SK-N-SH (cell line): ENCODE data around the gene GNAT2. TPM values are rescaled to one million over a fixed set of nuclear protein-coding genes. Genes with fewer than 3 reads are reported as not detected.

Experiments used
- CTCF ChIA-PET: fragments of 300-600, 350-600 bp; formaldehyde crosslinking; extraction: SDS; loops from one replicate; lab custom pipeline; 2021; lab: Yijun Ruan, JAX
- POLR2A ChIA-PET: fragments of 350-600 bp; sonication (Branson Sonifier 250); formaldehyde crosslinking; extraction: SDS; loops from one replicate; lab custom pipeline; 2020; ENCODE audit warnings: antibody characterized with exemption, inconsistent platforms; lab: Yijun Ruan, JAX
- DNase-seq: peaks from one replicate; pipeline ENCODE4 v3.0.0; 2012
- H2AFZ ChIP-seq: fragments of 200-600 bp; sonication (generic); 2 replicates; pipeline ENCODE4 v1.8.1; 2016; ENCODE audit warnings: antibody characterized with exemption, mild to moderate bottlenecking, low read depth
- H3F3A ChIP-seq: fragments of 200-600 bp; sonication (generic); replicated peaks from 2 replicates; pipeline ENCODE3; 2016; ENCODE audit warnings: antibody characterized with exemption, mild to moderate bottlenecking; ENCODE audit not compliant: insufficient read depth
- H3K27ac ChIP-seq, 2 experiments: fragments of 200-500 bp in 1 of 2; fragments of 200-600 bp in 1 of 2; sonication (Bioruptor generic) in 1 of 2; sonication (generic), shearing (Covaris generic) in 1 of 2; 2 replicates each; pipeline versions ENCODE4 v1.5.1 to v1.6.1; 2014 to 2016; ENCODE audit warnings: low read depth in 2 of 2, inconsistent platforms in 1 of 2, low read length in 1 of 2, mild to moderate bottlenecking in 1 of 2, mixed read lengths in 1 of 2
- H3K27me3 ChIP-seq: fragments of 200-600 bp; sonication (generic), shearing (Covaris generic); 2 replicates; pipeline ENCODE4 v1.6.1; 2016; ENCODE audit warnings: mixed run types; ENCODE audit not compliant: insufficient read depth
- H3K36me3 ChIP-seq, 2 experiments: fragments of 200-500 bp in 1 of 2; fragments of 200-600 bp in 1 of 2; sonication (Bioruptor generic) in 1 of 2; sonication (generic) in 1 of 2; replicated peaks in 1 of 2; 2 replicates each; pipeline versions ENCODE3 to v1.5.1; 2014 to 2016; ENCODE audit warnings: low read length in 1 of 2, mild to moderate bottlenecking in 1 of 2; ENCODE audit not compliant: insufficient read depth in 2 of 2, control insufficient read depth in 1 of 2
- H3K4me1 ChIP-seq, 2 experiments: fragments of 200-500 bp in 1 of 2; fragments of 200-600 bp in 1 of 2; sonication (Bioruptor generic) in 1 of 2; sonication (generic), shearing (Covaris generic) in 1 of 2; 2 replicates each; pipeline versions ENCODE4 v1.5.1 to v1.6.1; 2014 to 2016; ENCODE audit warnings: low read depth in 1 of 2, low read length in 1 of 2, mixed run types in 1 of 2; ENCODE audit not compliant: insufficient read depth in 2 of 2, control insufficient read depth in 1 of 2
- H3K4me2 ChIP-seq: fragments of 200-600 bp; sonication (generic), shearing (Covaris generic); 2 replicates; pipeline ENCODE4 v1.6.1; 2017; ENCODE audit warnings: mixed run types
- H3K4me3 ChIP-seq, 2 experiments: fragments of 200-500 bp in 1 of 2; fragments of 200-600 bp in 1 of 2; sonication (Bioruptor generic) in 1 of 2; sonication (generic), shearing (Covaris generic) in 1 of 2; 2 replicates each; pipeline versions ENCODE4 v1.5.1 to v1.8.1; 2014 to 2016; ENCODE audit warnings: low read depth in 2 of 2, inconsistent platforms in 1 of 2, low read length in 1 of 2, mild to moderate bottlenecking in 1 of 2, mixed read lengths in 1 of 2, moderate library complexity in 1 of 2
- H3K79me2 ChIP-seq: fragments of 200-600 bp; sonication (generic); 2 replicates; pipeline ENCODE4 v1.8.1; 2017; ENCODE audit warnings: mild to moderate bottlenecking; ENCODE audit not compliant: insufficient read depth
- H3K9ac ChIP-seq: fragments of 200-600 bp; sonication (generic); 2 replicates; pipeline ENCODE4 v1.6.1; 2017; ENCODE audit warnings: mixed run types
- H3K9me2 ChIP-seq: fragments of 200-600 bp; sonication (generic); 2 replicates; pipeline ENCODE4 v1.6.1; 2017; ENCODE audit warnings: mixed run types
- H3K9me3 ChIP-seq: fragments of 200-600 bp; sonication (generic); 2 replicates; pipeline ENCODE4 v1.6.1; 2017; ENCODE audit warnings: mixed run types, mild to moderate bottlenecking, moderate library complexity
- H4K20me1 ChIP-seq: fragments of 200-600 bp; sonication (generic); 2 replicates; pipeline ENCODE4 v1.6.1; 2017; ENCODE audit warnings: mild to moderate bottlenecking, mixed run types; ENCODE audit not compliant: insufficient read depth
- ELF1 ChIP-seq: IDR thresholded peaks from 2 replicates; pipeline ENCODE4 v1.4.0; 2012
- FOXM1 ChIP-seq: IDR thresholded peaks from 2 replicates; pipeline ENCODE4 v1.4.0; 2012; ENCODE audit warnings: low read depth, mild to moderate bottlenecking
- JUND ChIP-seq: IDR thresholded peaks from 2 replicates; pipeline ENCODE4 v1.4.0; 2012
- MXI1 ChIP-seq: IDR thresholded peaks from 2 replicates; pipeline ENCODE4 v1.6.1; 2012; ENCODE audit warnings: mild to moderate bottlenecking, low read depth, low read length, improper control_type of control experiment
- SIN3A ChIP-seq: IDR thresholded peaks from 2 replicates; pipeline ENCODE4 v1.6.1; 2012; ENCODE audit warnings: low read depth, mild to moderate bottlenecking, low read length, moderate library complexity, borderline replicate concordance
- TAF1 ChIP-seq: IDR thresholded peaks from 2 replicates; pipeline ENCODE4 v1.6.1; 2012; ENCODE audit warnings: low read depth, mild to moderate bottlenecking, low read length, moderate library complexity, borderline replicate concordance
- WGBS: methylation state at CpG from one replicate; pipeline ENCODE4 v1.1.6; 2017; ENCODE audit warnings: low lambda C conversion rate; 5-methylcytosine and 5-hydroxymethylcytosine counted together
- polyA plus RNA-seq, 3 experiments: library from polyadenylated mRNA; depleted of rRNA; stranded (reverse); fragments of >200 nt; gene quantifications; 2 replicates each; pipeline ENCODE4 v1.2.3, GENCODE V29; 2012
- TF ChIP-seq, protein P1 (sequence below): IDR thresholded peaks from 2 replicates; pipeline ENCODE4 v1.6.1; 2012; ENCODE audit warnings: mild to moderate bottlenecking, low read depth, low read length, moderate library complexity

The GNAT2 gene
- polyA plus RNA-seq, 1 of the 3 experiments (the other 2 are of a cell fraction): 0.16 TPM

DNA sequence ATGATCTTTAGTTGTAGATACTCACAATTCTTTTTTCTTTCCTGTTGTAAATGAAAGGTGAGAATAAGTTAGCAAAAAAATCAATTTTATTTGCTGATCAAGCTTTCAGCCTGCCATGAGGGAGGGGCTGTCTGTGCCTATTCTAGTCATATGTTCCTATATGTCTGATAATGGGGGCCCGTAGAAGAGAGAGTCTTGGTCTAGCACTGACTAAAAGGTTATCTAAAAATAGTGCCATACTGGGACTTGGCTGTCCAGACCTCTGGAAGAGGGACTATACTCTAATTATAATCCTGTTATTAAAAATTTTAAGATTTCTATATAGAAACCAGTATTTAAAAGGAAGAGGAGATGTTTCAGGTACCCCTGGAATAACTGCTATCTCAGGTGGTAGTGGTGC lies 52.4 kb downstream of the GNAT2 start:
- no peak overlapping the region for H3K4me2 ChIP-seq
- no peak overlapping the region for H2AFZ ChIP-seq
- POLR2A ChIA-PET: no interaction called here
- peaks cover 99% of the 10 kb centered on the region for H4K20me1 ChIP-seq
- H3K4me1 ChIP-seq: peaks cover 11% of the 10 kb centered on the region in 2 experiments; a peak in 3 of 4 replicates
- no peaks in the 10 kb centered on the region for H3K36me3 ChIP-seq
- 94% methylated on average over 1 of the region's 1 CpG for WGBS
- H3F3A ChIP-seq: no peaks in the 10 kb centered on the region
- no peaks in the 10 kb centered on the region for H3K9me3 ChIP-seq
- DNase-seq: no peak
- H3K27ac ChIP-seq: no peak overlapping the region
- H3K27me3 ChIP-seq: no peaks in the 10 kb centered on the region
- no peak overlapping the region for H3K4me3 ChIP-seq
- peaks cover 100% of the 10 kb centered on the region for H3K79me2 ChIP-seq
- CTCF ChIA-PET: interaction anchor here (0.7 to 3.3 kb wide), 3 partner anchors 18 to 35 kb away, joined by 3 to 9 read pairs (median 3); no protein-coding TSS in a partner anchor
- no peak overlapping the region for H3K9ac ChIP-seq
- no peaks in the 10 kb centered on the region for H3K9me2 ChIP-seq
- TF ChIP-seq, protein P1, sequence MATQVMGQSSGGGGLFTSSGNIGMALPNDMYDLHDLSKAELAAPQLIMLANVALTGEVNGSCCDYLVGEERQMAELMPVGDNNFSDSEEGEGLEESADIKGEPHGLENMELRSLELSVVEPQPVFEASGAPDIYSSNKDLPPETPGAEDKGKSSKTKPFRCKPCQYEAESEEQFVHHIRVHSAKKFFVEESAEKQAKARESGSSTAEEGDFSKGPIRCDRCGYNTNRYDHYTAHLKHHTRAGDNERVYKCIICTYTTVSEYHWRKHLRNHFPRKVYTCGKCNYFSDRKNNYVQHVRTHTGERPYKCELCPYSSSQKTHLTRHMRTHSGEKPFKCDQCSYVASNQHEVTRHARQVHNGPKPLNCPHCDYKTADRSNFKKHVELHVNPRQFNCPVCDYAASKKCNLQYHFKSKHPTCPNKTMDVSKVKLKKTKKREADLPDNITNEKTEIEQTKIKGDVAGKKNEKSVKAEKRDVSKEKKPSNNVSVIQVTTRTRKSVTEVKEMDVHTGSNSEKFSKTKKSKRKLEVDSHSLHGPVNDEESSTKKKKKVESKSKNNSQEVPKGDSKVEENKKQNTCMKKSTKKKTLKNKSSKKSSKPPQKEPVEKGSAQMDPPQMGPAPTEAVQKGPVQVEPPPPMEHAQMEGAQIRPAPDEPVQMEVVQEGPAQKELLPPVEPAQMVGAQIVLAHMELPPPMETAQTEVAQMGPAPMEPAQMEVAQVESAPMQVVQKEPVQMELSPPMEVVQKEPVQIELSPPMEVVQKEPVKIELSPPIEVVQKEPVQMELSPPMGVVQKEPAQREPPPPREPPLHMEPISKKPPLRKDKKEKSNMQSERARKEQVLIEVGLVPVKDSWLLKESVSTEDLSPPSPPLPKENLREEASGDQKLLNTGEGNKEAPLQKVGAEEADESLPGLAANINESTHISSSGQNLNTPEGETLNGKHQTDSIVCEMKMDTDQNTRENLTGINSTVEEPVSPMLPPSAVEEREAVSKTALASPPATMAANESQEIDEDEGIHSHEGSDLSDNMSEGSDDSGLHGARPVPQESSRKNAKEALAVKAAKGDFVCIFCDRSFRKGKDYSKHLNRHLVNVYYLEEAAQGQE: no peak
- TF ChIP-seq, all 33 proteins: peak for 0

DNA sequence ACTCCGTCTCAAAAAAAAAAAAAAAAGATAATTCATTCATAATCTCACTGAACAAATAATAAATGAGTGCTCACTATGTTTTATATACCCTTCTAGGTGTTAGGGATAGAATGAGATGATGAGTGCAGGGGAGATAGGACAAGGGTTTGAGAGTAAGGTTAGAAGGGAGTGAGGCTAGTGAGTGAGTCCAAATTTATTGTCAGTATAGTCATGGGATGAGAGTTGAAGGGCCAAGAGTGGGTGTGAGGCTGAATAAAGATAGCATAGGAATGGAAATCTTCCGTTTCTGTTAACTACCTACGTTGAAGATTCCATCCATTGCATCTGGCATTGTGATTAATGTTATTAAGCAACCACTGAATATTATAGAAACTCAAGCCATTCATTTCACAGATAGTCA lies 54.2 kb downstream of the GNAT2 start:
- H3K9me3 ChIP-seq: no peaks in the 10 kb centered on the region
- peaks cover 11% of the 10 kb centered on the region in 2 experiments; a peak in 3 of 4 replicates for H3K4me1 ChIP-seq
- no peaks in the 10 kb centered on the region for H3K36me3 ChIP-seq
- no peak overlapping the region; a peak in 1 of 4 replicates for H3K27ac ChIP-seq
- no peaks in the 10 kb centered on the region for H3K9me2 ChIP-seq
- no peak overlapping the region for H2AFZ ChIP-seq
- no peak overlapping the region for H3K4me2 ChIP-seq
- ChIA-PET POLR2A (no interaction called here), CTCF (interaction anchor here (0.9 to 1.6 kb wide), 4 partner anchors 19 to 84 kb away, joined by 3 to 4 read pairs (median 3); no protein-coding TSS in a partner anchor)
- no peak for DNase-seq
- no peaks in the 10 kb centered on the region for H3K27me3 ChIP-seq
- no peak for TF ChIP-seq TAF1
- no peak for TF ChIP-seq JUND
- no peak overlapping the region for H3K9ac ChIP-seq
- H3K79me2 ChIP-seq: peaks cover 100% of the 10 kb centered on the region
- peaks cover 100% of the 10 kb centered on the region for H4K20me1 ChIP-seq
- WGBS: 89% methylated on average over 3 of the region's 3 CpGs
- no peaks in the 10 kb centered on the region for H3F3A ChIP-seq
- no peak overlapping the region for H3K4me3 ChIP-seq

DNA sequence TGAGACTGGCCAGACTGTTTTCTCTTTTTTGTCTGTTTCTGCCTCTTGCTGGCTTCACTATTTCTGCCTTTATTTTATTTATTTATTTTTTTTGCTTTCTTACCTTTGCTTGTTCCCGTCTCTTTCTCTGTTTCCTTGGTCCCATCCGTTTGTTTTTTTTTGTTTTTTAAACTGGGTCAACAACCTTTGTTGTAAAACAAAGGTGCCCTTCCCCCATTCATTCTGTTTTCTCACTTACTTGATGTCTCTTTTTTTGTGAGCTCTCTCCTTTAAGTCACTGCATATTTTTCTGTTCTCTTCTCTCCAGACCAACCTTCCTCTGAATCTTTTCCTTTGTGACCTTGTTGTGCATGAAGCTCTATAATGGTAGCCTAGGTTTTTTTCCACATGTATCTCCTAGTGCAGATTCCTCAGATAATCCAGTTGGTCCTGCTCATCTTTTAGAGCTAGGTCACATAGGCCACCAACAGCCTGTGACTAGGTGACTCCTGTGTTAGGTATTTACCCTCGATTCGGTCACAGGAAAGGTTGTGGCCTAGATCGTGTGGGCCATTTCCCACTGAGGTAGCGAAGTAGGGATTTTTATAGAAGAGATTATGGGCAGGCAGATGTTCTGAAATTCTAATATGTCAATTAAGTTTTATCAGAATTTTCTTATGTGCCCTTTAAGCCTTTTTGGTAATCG lies 55.1 kb downstream of the GNAT2 start:
- Histone ChIP-seq H2AFZ (no peak overlapping the region), H3K27me3 (no peaks in the 10 kb centered on the region), H3K9ac (no peak overlapping the region), H3K9me3 (no peaks in the 10 kb centered on the region), H3K4me1 (peaks cover 11 to 15% of the 10 kb centered on the region in 2 experiments; a peak in 3 of 4 replicates), H3K36me3 (no peaks in the 10 kb centered on the region), H3K27ac (no peak overlapping the region; a peak in 1 of 4 replicates), H3F3A (no peaks in the 10 kb centered on the region), H3K9me2 (no peaks in the 10 kb centered on the region), H3K79me2 (peaks cover 100% of the 10 kb centered on the region), H3K4me3 (no peak overlapping the region), H4K20me1 (peaks cover 100% of the 10 kb centered on the region), H3K4me2 (no peak overlapping the region)
- POLR2A ChIA-PET: interaction anchor here (2.1 kb wide), 1 partner anchor 16 kb away, joined by 9 read pairs; the partner anchor contains the start of gene GNAI3
- 96% methylated on average over 7 of the region's 7 CpGs for WGBS
- TF ChIP-seq ELF1 (no peak), MXI1 (no peak), JUND (no peak), FOXM1 (no peak), SIN3A (no peak)
- CTCF ChIA-PET: interaction anchor here (0.6 to 1.3 kb wide), 4 partner anchors 19 to 92 kb away, joined by 3 read pairs; partner anchors contain the start of gene GSTM4
- no peak for DNase-seq
